Measurements from ENCODE around the gene AMHR2.

AMHR2 gene

GRCh38 chr12:53474819-53475218 is 51.2 kb downstream of the AMHR2 start:
- H3K9ac ChIP-seq (ENCODE audit: low read length), result no peak overlapping the region
- no peaks in the 10 kb centered on the region for H3K79me2 ChIP-seq (ENCODE audit: control insufficient read depth, insufficient read depth, low read length, poor library complexity)
- H3K23ac ChIP-seq (ENCODE audit: low read length), result no peak overlapping the region
- H3K18ac ChIP-seq (ENCODE audit: low read length), result no peak overlapping the region
- H2AFZ ChIP-seq (ENCODE audit: insufficient read depth, low read length, poor library complexity), result no peak overlapping the region
- H2BK12ac ChIP-seq (ENCODE audit: low read length), result no peak overlapping the region
- H3K4me2 ChIP-seq (ENCODE audit: low read length), result no peak overlapping the region
- no peaks in the 10 kb centered on the region for H3K4me1 ChIP-seq (ENCODE audit: control insufficient read depth in 1 of 2, insufficient read depth in 2 of 2, low read length in 2 of 2)
- H3K9me3 ChIP-seq (ENCODE audit: insufficient read depth, low read depth, low read length), result no peaks in the 10 kb centered on the region
- no peak overlapping the region for H2BK5ac ChIP-seq (ENCODE audit: low read depth, low read length, poor library complexity)
- peaks cover 29 to 74% of the 10 kb centered on the region in 2 experiments for H3K36me3 ChIP-seq (ENCODE audit: control insufficient read depth in 1 of 2, insufficient read depth in 2 of 2, low read length in 2 of 2)
- no peak overlapping the region for H4K12ac ChIP-seq (ENCODE audit: low read depth, low read length)
- no peak overlapping the region for H3K4me3 ChIP-seq (ENCODE audit: low read depth, low read length)
- no peak overlapping the region for H3K4ac ChIP-seq (ENCODE audit: low read depth, low read length)
- no peaks in the 10 kb centered on the region for H3K79me1 ChIP-seq (ENCODE audit: low read length)
- no peak overlapping the region for H3K27ac ChIP-seq (ENCODE audit: low read depth, low read length)
- no peak overlapping the region for H2BK120ac ChIP-seq (ENCODE audit: insufficient read depth, low read length, poor library complexity)
- H4K91ac ChIP-seq (ENCODE audit: low read depth, low read length), result no peak overlapping the region
- H3K14ac ChIP-seq (ENCODE audit: low read length), result no peak overlapping the region
- DNase-seq, result no peak
- WGBS (ENCODE audit: extremely low coverage, insufficient coverage, insufficient read length), result 100% methylated on average over 2 of the region's 13 CpGs
- H4K8ac ChIP-seq (ENCODE audit: low read depth, low read length), result no peak overlapping the region
- no peaks in the 10 kb centered on the region for H3K27me3 ChIP-seq (ENCODE audit: insufficient read depth, low read length)
- no peak overlapping the region for H2AK5ac ChIP-seq (ENCODE audit: low read length)

GRCh38 chr12:53476769-53477209 is 53.1 kb downstream of the AMHR2 start:
- Histone ChIP-seq H2BK120ac (ENCODE audit: insufficient read depth, low read length, poor library complexity) (no peak overlapping the region), H2AFZ (ENCODE audit: insufficient read depth, low read length, poor library complexity) (no peak overlapping the region), H2BK5ac (ENCODE audit: low read depth, low read length, poor library complexity) (no peak overlapping the region), H4K12ac (ENCODE audit: low read depth, low read length) (no peak overlapping the region), H2AK5ac (ENCODE audit: low read length) (no peak overlapping the region), H3K9ac (ENCODE audit: low read length) (no peak overlapping the region), H3K4me1 (ENCODE audit: control insufficient read depth in 1 of 2, insufficient read depth in 2 of 2, low read length in 2 of 2) (no peaks in the 10 kb centered on the region), H3K9me3 (ENCODE audit: insufficient read depth, low read depth, low read length) (no peaks in the 10 kb centered on the region), H3K36me3 (ENCODE audit: control insufficient read depth in 1 of 2, insufficient read depth in 2 of 2, low read length in 2 of 2) (peaks cover 27 to 72% of the 10 kb centered on the region in 2 experiments), H3K4me2 (ENCODE audit: low read length) (no peak overlapping the region), H3K27me3 (ENCODE audit: insufficient read depth, low read length) (no peaks in the 10 kb centered on the region), H4K8ac (ENCODE audit: low read depth, low read length) (no peak overlapping the region), H3K18ac (ENCODE audit: low read length) (no peak overlapping the region), H3K79me1 (ENCODE audit: low read length) (no peaks in the 10 kb centered on the region), H3K23ac (ENCODE audit: low read length) (no peak overlapping the region), H3K27ac (ENCODE audit: low read depth, low read length) (no peak overlapping the region), H3K4me3 (ENCODE audit: low read depth, low read length) (no peak overlapping the region), H2BK12ac (ENCODE audit: low read length) (no peak overlapping the region), H3K79me2 (ENCODE audit: control insufficient read depth, insufficient read depth, low read length, poor library complexity) (no peaks in the 10 kb centered on the region), H3K14ac (ENCODE audit: low read length) (no peak overlapping the region), H3K4ac (ENCODE audit: low read depth, low read length) (no peak overlapping the region), H4K91ac (ENCODE audit: low read depth, low read length) (no peak overlapping the region)
- peak in 1 of 2 donors; percentile 29 for DNase-seq
- WGBS (ENCODE audit: extremely low coverage, insufficient coverage, insufficient read length), result no CpG with 5 or more reads among the region's 2 CpGs

GRCh38 chr12:53478865-53479264 is 55.2 kb downstream of the AMHR2 start:
- Histone ChIP-seq H2AFZ (ENCODE audit: insufficient read depth, low read length, poor library complexity) (no peak overlapping the region), H2BK5ac (ENCODE audit: low read depth, low read length, poor library complexity) (no peak overlapping the region), H3K23ac (ENCODE audit: low read length) (no peak overlapping the region), H3K14ac (ENCODE audit: low read length) (no peak overlapping the region), H3K4me3 (ENCODE audit: low read depth, low read length) (no peak overlapping the region), H3K79me1 (ENCODE audit: low read length) (no peaks in the 10 kb centered on the region), H4K8ac (ENCODE audit: low read depth, low read length) (no peak overlapping the region), H2BK120ac (ENCODE audit: insufficient read depth, low read length, poor library complexity) (no peak overlapping the region), H4K12ac (ENCODE audit: low read depth, low read length) (no peak overlapping the region), H3K9ac (ENCODE audit: low read length) (no peak overlapping the region), H3K36me3 (ENCODE audit: control insufficient read depth in 1 of 2, insufficient read depth in 2 of 2, low read length in 2 of 2) (peaks cover 37 to 76% of the 10 kb centered on the region in 2 experiments), H3K79me2 (ENCODE audit: control insufficient read depth, insufficient read depth, low read length, poor library complexity) (no peaks in the 10 kb centered on the region), H2AK5ac (ENCODE audit: low read length) (no peak overlapping the region), H3K18ac (ENCODE audit: low read length) (no peak overlapping the region), H4K91ac (ENCODE audit: low read depth, low read length) (no peak overlapping the region), H3K27ac (ENCODE audit: low read depth, low read length) (no peak overlapping the region), H3K9me3 (ENCODE audit: insufficient read depth, low read depth, low read length) (no peaks in the 10 kb centered on the region), H3K4ac (ENCODE audit: low read depth, low read length) (no peak overlapping the region), H2BK12ac (ENCODE audit: low read length) (no peak overlapping the region), H3K27me3 (ENCODE audit: insufficient read depth, low read length) (no peaks in the 10 kb centered on the region), H3K4me2 (ENCODE audit: low read length) (no peak overlapping the region), H3K4me1 (ENCODE audit: control insufficient read depth in 1 of 2, insufficient read depth in 2 of 2, low read length in 2 of 2) (no peaks in the 10 kb centered on the region)
- no peak for DNase-seq
- WGBS (ENCODE audit: extremely low coverage, insufficient coverage, insufficient read length), result 100% methylated on average over 1 of the region's 1 CpG

GRCh38 chr12:53479331-53479730 is 55.7 kb downstream of the AMHR2 start:
- no CpG with 5 or more reads among the region's 5 CpGs for WGBS (ENCODE audit: extremely low coverage, insufficient coverage, insufficient read length)
- peaks cover 37 to 76% of the 10 kb centered on the region in 2 experiments for H3K36me3 ChIP-seq (ENCODE audit: control insufficient read depth in 1 of 2, insufficient read depth in 2 of 2, low read length in 2 of 2)

More at GRCh38 chr12:53479331-53479730, 55.7 kb downstream of the AMHR2 start:
- no peak overlapping the region for H3K14ac ChIP-seq (ENCODE audit: low read length)
- no peaks in the 10 kb centered on the region for H3K9me3 ChIP-seq (ENCODE audit: insufficient read depth, low read depth, low read length)
- H3K18ac ChIP-seq (ENCODE audit: low read length), result no peak overlapping the region
- no peak overlapping the region for H2AK5ac ChIP-seq (ENCODE audit: low read length)
- no peak for DNase-seq
- H2BK120ac ChIP-seq (ENCODE audit: insufficient read depth, low read length, poor library complexity), result no peak overlapping the region
- no peak overlapping the region for H3K9ac ChIP-seq (ENCODE audit: low read length)
- no peak overlapping the region for H2AFZ ChIP-seq (ENCODE audit: insufficient read depth, low read length, poor library complexity)
- H3K27ac ChIP-seq (ENCODE audit: low read depth, low read length), result no peak overlapping the region
- no peak overlapping the region for H4K8ac ChIP-seq (ENCODE audit: low read depth, low read length)
- H3K4me1 ChIP-seq (ENCODE audit: control insufficient read depth in 1 of 2, insufficient read depth in 2 of 2, low read length in 2 of 2), result no peaks in the 10 kb centered on the region
- no peak overlapping the region for H2BK12ac ChIP-seq (ENCODE audit: low read length)
- no peak overlapping the region for H3K4me3 ChIP-seq (ENCODE audit: low read depth, low read length)
- no peak overlapping the region for H4K12ac ChIP-seq (ENCODE audit: low read depth, low read length)
- no peak overlapping the region for H2BK5ac ChIP-seq (ENCODE audit: low read depth, low read length, poor library complexity)
- H3K4me2 ChIP-seq (ENCODE audit: low read length), result no peak overlapping the region
- no peak overlapping the region for H3K4ac ChIP-seq (ENCODE audit: low read depth, low read length)
- H4K91ac ChIP-seq (ENCODE audit: low read depth, low read length), result no peak overlapping the region
- no peaks in the 10 kb centered on the region for H3K79me1 ChIP-seq (ENCODE audit: low read length)
- H3K79me2 ChIP-seq (ENCODE audit: control insufficient read depth, insufficient read depth, low read length, poor library complexity), result no peaks in the 10 kb centered on the region
- H3K23ac ChIP-seq (ENCODE audit: low read length), result no peak overlapping the region
- H3K27me3 ChIP-seq (ENCODE audit: insufficient read depth, low read length), result no peaks in the 10 kb centered on the region

Data from trophoblast cell (in vitro differentiated cells and primary cell).